Activated CD4-positive, alpha-beta T cell treated with anti-CD3 and anti-CD28 coated beads, Interleukin-2, amount 50 U/mL, for 48 hours (primary cell): ENCODE results near the gene IRF4.

Experiments
- DNase-seq, 2 experiments: peaks; one replicate each; pipeline ENCODE4 v3.0.0-alpha.2; 2020

The IRF4 gene

GRCh38 chr6:391559-392440 is at the start of gene IRF4:
Gene IRF4, plus strand, starts transcription at chr6:391752. Its CDS starts 1,401 bp downstream, at chr6:393153.
- DNase-seq: peak; percentile 80 to 81

GRCh38 chr6:341914-342831 is 49.4 kb upstream of the IRF4 start:
- DNase-seq: no peak

GRCh38 chr6:342832-343179 is 48.7 kb upstream of the IRF4 start:
- no peak for DNase-seq

DNA sequence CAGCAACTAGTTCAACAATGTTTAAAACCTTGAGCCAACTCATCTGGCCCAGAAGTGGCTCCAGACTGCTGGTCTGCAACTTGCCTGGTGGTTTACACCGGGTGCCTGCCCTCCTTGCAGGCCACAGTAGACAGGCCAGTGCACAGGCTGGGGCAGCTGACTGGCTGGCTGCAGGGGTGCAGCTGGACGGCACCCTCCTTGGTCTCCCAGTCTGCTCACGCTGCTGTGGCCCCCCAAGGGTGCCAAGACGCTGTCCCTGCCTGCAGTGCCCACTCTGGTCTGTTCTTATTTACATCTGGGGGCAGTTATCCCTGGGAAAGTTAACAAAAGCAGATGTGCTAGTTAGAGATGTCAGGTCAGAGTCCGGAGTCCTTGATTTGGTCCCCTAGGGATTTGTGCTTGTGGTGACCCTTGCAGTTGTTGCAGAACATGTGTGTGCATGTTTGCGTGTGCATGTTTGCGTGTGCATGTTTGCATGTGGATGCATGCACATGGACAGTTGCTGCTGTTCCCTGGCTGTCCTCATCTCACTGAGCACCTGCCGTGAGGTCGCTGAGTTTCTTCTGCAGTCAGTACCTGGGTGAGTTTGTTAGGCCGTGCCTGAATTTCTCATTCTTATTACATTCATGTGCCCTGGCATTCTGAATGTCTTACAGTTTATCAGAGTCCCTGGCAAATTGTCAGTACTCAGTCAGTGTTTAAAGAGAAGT is 48.2 kb upstream of the IRF4 start:
- DNase-seq: no peak

DNA sequence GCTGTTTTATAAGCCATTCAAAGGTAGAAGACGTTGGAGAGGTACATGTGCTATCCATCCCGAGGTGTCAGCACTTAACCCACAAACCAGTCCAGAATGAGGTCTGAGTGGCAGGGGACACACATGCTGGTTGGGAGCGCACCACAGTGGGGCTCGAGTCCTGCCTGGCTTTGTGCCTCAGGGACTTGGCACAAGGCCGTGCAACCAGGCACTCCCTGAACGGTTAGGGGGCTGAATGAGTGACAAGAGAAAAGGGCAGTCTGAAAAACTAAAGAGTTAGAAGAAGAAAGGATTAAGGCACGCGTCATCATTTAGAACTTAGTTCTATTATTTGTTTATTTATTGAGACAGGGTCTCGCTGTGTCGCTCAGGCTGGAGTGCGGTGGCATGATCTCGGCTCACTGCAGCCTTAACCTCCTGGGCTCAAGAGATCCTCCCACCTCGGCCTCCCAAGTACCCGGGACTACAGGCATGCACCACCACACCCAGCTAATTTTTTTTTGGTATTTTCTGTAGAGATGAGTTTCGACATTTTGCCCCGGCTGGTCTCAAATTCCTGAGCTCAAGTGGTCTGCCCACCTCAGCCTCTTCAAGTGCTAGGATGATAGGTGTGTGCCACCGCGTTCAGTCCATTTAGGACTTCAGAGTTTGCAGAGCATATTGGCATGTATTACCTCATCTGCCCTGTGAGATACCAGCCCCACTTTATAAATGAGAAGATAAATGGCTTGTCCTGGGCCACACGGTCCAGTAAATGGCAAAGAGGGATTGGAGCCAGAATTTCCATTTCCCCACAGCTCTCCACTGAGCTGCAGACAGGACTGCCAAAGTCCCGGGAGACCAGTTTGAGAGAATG is 47.4 kb upstream of the IRF4 start:
- DNase-seq: no peak

DNA sequence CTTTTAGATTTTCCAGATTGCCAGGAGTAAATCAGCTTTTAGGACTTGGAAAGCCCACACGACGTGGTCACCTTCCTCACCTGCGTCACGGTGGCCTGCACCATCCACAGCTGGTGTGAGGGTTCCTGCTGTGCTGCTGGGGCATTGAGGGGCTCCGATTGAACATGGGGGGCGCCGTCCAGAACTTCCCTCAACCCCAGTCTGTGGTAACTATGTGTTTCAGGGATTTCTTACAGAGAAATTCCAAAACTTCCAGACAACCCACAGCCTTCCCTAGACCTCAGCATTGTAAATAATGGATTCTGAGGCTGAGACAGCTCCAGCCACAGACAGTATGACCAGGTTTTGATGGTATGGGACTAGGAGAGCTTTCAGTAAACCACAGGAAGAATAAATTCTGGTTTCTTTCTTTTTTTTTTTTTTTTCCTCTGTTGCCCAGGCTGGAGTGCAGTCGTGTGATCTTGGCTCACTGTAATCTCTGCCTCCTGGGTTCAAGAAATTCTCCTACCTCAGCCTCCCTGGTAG is 46.7 kb upstream of the IRF4 start:
- no peak for DNase-seq

DNA sequence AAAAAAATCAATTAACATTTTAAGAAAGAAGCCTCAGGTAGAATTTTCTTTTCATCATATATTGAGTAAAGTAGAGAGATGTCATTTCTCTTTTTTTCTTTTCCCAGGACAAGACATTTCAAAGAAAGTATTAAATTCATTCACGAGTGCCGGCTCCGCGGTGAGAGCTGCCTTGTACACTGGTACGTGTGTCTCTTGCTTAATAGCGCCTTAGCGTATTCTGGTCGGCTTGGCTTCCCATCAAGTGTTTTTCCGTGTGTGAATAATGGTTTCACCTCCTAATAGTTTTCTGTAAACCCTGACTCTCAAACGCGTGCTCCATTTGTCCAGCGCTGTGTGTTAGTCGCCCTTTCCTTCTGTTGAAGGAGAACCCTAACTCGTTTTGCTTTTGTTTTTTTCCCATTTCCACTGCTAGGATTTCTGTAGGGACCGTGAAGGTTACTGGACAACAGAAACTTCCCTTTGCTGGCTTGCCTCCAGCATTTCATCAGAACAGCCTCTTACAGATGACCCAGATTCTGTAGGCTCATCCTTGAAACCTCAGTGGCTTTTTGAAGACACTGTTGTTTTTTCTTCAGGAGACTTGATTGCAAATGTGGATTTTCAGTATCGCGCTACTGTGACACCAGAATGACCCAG is 45.7 kb upstream of the IRF4 start:
- no peak for DNase-seq

GRCh38 chr6:346386-347030 is 45.0 kb upstream of the IRF4 start:
- no peak for DNase-seq

DNA sequence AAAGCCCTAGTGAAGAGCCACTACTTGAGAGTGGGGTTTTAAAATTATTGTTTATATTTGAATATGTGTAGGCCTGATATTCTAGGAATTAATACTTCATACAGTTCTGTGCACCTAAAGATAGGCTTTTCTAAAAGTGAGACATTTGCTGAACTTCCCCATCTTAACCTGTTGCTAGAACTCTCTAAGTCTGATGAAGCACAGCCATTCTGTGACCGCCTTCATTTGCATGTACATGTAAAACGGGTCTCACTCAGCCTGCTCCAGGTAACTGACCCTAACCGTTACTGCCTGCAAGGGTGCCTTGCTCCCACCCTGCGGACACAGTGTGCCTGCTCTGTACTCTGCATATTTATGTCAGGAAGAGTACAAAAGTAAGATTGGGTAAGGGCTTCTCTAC is 44.3 kb upstream of the IRF4 start:
- DNase-seq: no peak

DNA sequence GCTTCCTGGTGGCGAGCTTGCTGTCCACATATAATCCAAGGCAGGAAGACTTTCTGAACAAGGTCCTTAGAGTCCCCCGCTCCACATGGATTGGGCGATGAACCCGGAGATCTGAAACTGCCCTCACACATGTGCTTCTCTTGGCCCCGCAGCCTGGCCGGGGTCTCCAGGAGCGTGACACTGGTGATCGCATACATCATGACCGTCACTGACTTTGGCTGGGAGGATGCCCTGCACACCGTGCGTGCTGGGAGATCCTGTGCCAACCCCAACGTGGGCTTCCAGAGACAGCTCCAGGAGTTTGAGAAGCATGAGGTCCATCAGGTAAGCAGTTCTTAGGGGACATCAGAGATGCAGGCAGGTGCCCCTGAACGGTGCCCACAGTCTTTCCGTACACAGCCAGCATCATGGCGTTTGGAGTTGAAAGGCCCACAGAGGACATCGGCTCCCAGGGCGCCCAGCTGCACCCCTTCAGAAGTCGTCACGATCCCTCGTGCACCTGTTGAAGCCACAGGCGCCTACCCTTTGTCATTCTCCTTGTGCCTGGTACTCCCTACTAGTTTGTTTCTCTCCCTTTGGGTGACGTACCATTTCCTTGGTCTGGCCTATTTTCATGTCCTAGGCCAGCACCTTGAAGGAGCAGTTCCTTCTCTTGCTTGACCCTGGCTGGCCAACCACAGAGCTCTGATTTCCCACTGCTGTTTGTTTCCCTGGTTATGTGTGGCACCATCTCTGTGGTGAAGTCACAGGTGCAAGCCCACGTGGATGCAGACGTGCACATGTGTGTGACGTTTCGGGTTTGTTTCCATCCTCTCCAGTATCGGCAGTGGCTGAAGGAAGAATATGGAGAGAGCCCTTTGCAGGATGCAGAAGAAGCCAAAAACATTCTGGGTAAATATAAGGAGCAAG is 43.3 kb upstream of the IRF4 start:
- DNase-seq: no peak

DNA sequence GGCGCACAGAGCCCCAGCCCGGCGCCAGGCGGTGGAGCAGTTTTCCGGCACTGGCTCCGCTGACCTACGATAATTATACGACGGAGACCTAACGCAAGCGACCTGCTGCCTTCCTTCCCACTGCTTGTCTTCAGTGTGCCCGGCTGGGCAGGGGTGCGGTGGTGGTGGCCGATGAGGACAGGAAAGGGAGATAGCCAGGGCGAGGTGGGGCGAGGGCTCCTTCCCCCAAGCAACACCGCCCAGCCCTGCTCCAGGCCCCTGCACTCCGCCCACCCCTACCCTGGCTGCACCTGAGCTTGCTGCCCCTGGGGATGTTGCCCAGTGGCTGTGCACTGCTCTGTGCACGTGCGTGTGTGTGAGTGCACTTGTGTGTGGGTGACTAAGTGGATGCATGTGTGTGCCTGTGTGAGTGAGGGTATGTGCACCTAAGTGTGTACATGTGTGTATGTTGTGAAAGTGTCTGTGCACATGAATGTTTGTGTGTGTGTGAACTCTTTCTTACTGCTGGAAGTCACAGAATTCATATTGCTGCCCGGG is 42.6 kb upstream of the IRF4 start:
- no peak for DNase-seq

- no peak for DNase-seq
Measured at GRCh38 chr6:349491-349921, 42.0 kb upstream of the IRF4 start.

GRCh38 chr6:350371-350770 is 41.2 kb upstream of the IRF4 start:
- no peak for DNase-seq

GRCh38 chr6:351011-351866 is 40.3 kb upstream of the IRF4 start:
- DNase-seq: no peak

DNA sequence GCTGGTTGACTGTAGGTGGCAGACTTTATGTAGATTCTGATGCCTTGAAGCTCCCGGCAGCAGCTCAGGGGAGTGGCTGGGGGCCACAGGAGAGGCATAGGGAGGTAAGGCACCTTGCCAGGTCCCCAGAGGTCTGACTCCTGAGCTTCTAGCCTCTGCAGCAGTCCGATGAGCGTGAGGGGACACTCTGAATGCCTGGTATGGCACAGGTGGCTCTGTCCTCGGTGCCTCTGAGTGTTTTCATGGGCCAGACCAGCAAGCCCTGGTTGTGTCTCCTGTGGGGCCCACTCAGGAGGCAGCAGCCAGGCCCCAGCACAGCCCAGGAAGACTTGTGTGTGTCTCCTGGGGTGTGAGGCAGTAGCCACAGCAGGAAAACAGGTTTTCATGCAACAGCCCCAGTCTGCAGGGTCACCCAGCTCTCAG is 39.7 kb upstream of the IRF4 start:
- DNase-seq: no peak

DNA sequence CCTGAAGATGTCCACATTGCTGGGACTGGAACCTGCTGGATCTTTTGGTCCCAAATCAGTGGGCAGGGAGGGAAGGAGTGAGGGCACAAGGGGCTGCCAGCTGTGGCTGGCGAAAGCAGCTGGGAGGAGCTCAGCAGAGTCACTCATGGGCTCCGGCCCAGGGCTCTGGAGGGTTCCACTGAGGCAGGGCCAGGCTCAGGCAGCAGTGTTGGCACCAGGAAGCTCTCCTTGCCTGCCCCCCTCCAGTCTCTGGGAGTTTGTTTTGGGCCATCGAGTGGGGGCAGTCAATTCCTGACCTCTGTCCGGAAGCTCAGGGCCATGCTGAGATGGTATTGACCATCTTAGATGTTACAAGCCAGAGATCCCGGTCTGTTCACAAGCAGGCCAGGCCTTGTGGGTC is 39.1 kb upstream of the IRF4 start:
- no peak for DNase-seq

GRCh38 chr6:352896-353470 is 38.6 kb upstream of the IRF4 start:
- no peak for DNase-seq
